ENCODE data around the gene RAVER2. TPM values are rescaled to one million over a fixed set of nuclear protein-coding genes. Genes with fewer than 3 reads are reported as not detected.
"Not testable (repeated sequence)": the region's sequence is repeated elsewhere in the genome, so short reads cannot be mapped to it uniquely, and the experiment has no call there.

Gene RAVER2
- polyA plus RNA-seq, 3 donors = 2.8 to 4.2 (median 3.9) TPM

DNA sequence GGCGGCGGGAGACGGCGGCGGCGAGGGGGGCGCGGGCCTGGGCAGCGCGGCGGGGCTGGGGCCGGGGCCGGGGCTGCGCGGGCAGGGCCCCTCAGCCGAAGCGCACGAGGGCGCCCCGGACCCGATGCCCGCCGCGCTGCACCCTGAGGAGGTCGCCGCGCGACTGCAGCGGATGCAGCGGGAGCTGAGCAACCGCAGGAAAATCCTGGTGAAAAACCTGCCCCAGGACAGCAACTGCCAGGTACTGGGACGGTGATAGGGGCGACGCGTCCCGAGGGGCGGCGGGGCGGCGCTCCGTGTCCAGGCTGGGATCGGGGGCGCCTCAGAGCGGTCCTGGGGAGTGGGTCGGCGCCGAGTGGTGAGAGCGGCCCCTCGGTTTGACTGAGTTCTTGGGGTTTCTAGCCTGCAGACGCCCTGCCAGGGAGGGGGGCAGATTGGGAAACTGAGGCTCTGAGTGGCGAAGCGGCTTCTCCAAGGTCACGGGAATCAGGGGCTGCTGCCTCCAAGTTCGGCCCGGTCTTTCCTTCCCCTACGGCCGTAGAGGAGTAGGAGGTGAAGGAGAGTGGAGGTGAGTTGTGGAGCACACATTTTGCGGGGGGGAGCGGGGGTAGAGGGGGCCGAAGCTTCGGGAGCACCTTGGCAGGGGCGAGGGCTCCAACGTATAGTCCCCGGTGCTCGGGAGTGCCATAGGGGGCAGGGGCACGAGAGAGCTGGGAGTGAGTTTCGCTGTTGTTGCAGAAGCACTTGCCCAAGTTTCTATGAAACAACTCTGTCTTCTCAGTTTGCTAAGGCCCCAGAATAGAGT is 508 bp downstream of the RAVER2 start:
- 0 to 1% (median 1%) methylated on average over 44 to 67 of the region's 67 CpGs for WGBS, 3 donors
- no peak overlapping the region for H3K27ac ChIP-seq (ENCODE audit: low read depth, low read length)

DNA sequence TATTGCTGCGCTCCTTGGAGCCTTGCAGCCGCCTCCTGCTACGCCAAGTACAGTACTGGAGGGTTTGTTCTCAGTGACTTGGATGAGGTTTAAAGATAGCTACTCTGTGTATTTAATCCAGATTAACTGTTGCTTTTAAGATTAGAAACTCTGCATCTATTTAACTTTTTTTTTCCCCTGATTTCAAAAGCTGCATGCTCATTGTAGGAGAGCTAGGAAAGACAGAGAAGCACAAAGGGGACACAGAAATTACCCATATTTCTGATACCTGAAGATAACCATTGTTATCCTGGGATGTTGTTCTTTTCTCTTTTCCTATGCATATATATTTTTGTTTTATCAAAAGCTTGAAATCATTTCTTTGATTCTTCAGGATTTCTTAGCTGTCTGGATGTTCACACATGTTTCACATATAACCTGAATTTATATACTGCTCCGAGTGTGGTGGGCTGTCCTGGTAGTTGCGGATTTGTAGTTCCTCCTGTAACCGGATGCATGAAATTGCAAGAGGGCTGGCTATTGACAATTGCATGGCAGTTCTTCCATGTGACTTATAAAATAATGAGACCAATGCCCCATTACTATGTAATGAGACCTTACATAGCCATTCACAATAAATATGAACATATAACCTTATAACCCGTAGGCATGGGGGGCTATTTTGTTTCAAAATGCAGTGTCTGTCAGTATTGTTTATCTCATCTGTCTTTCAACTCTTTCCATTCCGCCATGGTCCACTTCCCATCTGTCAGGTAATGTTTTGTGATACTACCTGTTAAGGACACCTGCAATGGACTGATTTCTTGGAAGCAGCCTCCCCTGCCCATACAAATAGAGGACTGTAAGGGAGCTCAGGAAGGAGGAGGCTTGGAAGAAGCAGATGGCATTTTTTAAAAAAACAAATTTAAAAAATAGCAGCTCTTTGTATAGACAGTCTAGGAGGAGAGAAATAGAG is 1.4 kb downstream of the RAVER2 start:
- 38 to 44% (median 40%) methylated on average over 8 of the region's 8 CpGs for WGBS, 3 donors
- H3K27ac ChIP-seq (ENCODE audit: low read depth, low read length) = no peak overlapping the region

DNA sequence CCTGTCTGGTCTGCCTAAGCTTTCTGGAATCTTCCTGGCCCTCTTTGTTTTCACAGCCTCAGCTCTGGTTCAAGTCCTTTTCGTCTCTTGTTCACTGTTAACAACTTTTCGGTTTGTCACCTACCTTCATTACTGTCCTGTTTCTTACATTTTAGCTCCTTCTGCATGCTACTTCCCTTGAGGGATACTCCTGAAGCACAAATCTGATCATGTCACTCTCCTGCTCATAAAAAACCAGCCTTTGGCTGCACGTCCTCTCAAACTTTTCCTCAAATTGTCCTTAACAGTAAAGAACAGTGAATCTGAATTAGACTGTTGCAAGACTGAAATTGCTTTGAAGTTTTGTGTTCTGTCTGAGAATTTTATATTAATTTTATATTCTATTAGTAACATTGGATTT is 3.3 kb downstream of the RAVER2 start:
- no peak overlapping the region for H3K27ac ChIP-seq (ENCODE audit: low read depth, low read length)
- WGBS, 3 donors = 69 to 77% (median 71%) methylated on average over 3 of the region's 3 CpGs

DNA sequence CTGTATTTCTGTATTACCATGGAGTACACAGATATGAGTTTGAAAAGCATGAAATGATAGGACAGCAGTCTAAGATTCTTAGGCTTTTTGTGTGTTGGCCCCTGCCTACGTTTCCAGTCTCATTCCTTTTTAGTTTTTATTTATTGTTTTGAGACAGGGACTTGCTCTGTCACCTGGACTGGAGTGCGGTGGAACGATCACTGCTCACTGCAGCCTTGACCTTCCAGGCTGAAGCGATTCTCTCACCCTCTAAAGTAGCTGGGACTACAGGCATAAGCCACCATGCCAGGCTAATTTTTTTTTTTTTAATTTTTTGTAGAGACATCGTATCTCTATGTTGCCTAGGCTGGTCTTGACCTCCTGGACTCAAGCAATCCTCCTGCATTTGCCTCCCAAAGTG is 3.8 kb downstream of the RAVER2 start:
- WGBS, 3 donors = 65 to 87% (median 82%) methylated on average over 5 of the region's 5 CpGs
- no peak overlapping the region for H3K27ac ChIP-seq (ENCODE audit: low read depth, low read length)

DNA sequence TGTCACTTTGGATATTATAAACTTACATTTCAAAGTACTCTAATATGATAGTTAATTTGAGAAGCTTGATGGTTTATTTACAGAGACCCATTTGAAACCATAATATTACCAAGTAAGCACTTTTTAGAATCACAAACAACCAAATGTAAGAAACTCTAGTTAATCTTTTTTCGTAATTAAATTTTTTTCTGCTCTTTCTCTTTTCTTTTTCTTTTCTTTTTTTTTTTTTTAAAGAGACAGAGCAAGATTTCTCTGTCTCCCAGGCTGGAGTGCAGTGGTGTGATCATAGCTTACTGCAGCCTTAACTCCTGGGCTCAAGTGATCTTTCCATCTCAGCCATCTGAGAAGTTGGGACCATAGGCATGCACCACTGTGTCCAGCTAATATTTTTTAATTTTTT is 5.2 kb downstream of the RAVER2 start:
- no peak overlapping the region for H3K27ac ChIP-seq (ENCODE audit: low read depth, low read length)
- 50 to 62% (median 54%) methylated on average over 1 of the region's 1 CpG for WGBS, 3 donors

DNA sequence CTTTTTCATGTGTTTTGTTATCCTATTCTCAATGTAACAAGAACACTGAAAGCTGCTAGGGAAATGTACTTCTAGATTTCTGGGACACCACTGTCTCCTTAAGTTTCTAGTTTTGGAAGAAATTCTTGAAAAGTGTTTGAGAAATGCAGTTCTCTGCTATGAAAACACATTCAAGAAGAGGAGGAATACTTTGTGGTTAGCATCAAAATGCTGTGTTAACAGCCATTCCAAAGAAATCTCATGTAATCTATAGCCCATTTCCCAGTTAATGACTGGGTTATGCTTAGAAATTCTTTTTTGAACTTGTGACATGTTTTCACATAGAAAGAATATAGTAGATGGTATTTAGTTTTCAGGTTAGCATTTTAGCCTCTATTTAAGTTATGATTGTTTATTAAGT is 6.0 kb downstream of the RAVER2 start:
- H3K27ac ChIP-seq (ENCODE audit: low read depth, low read length) = no peak overlapping the region

DNA sequence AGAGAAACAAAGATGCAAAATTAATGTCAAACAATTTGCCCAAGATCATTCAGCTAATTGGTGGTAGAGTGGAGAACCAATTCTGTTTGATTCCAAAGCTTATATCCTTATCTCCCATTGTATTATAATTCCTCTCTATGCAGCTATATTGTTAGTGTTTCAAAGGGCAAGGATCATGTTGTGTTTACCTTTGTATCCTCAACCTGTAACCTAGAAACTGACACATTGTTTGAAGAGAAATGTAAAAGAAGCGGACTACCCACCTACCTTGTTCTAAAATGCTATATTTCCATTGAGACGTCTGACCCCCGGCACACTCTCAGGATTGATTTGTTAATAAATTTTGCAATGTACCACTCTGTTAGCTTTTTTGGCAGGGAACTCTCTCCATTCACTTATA is 9.3 kb downstream of the RAVER2 start:
- H3K27ac ChIP-seq (ENCODE audit: low read depth, low read length) = no peak overlapping the region
- 78 to 87% (median 86%) methylated on average over 3 of the region's 3 CpGs for WGBS, 3 donors

DNA sequence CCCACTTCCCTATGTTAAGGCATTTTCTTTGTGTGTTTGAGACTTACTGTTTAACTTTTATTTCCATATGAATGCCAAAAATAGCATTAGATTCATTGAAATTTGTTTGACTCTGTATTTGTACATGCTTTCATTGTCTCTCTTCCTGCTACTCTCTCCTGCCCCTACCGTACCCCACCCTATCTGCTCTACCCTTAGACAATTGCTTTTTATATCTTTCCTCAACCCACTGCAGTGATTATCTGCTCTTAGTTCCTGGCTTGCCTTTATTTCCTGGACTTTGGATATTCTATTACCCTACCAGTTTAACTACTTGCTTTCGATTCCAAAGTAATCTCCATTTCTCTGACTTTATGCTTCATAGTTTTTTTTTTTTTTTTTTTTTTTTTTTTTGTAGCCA is 10.5 kb downstream of the RAVER2 start:
- H3K27ac ChIP-seq (ENCODE audit: low read depth, low read length) = no peak overlapping the region
- 29 to 69% (median 62%) methylated on average over 2 of the region's 2 CpGs for WGBS, 3 donors

DNA sequence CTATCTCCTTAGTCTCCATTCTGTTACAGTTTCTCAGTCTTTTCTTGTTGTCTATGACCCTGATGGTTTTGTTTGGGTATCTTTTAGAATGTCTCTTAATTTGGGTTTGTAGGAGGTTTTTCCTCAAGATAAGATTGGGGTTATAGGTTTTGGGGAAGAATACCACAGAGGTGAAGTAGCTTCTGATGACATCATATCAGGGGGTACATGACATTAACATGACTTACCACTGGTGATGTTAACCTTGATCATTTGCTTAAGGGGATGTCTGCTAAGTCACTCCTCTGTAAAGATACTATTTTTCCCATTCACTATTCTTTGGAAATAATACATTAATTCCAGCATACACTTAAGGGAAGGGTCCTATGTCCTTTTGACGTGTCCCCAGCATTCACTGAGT is 11.9 kb downstream of the RAVER2 start:
- H3K27ac ChIP-seq (ENCODE audit: low read depth, low read length) = no peak overlapping the region
- WGBS, 3 donors = 87 to 97% (median 95%) methylated on average over 1 of the region's 1 CpG

DNA sequence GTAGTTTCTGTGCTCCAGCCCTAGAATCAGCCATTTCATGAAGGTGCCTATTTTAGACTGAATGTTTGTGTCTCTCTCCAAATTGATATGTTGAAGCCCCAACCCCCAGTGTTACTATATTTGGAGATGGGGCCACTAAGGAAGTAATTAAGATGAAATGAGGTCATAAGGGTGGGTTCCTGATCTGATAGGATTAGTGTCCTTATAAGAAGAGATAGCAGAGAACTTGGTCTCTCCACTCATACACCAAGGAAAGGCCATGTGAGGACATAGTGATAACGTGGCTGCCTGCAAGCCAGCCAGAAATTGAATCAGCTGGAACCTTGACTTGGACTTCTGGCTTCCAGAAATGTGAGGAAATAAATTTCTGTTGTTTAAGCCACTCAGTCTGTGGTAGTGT is 12.3 kb downstream of the RAVER2 start:
- no peak overlapping the region for H3K27ac ChIP-seq (ENCODE audit: low read depth, low read length)
- 11 to 58% (median 54%) methylated on average over 1 of the region's 1 CpG for WGBS, 3 donors

DNA sequence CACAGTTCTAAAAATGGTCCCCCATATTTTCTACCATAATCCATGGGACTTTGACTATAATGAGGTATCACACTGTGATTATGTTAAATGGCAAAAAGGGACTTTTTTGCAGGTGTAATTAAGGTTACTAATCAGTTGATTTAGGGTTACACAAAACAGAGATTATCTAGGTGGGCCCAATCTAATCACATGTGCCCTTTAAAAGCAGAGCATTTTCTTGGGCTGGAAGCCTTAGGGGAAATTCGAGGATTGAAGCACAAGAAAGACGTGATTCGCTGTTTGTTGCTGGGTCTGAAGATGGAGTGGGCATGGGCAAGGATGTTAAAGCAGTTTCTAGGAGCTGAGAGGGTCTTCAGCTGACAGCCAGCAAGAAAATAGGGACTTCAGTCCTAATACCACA is 13.4 kb downstream of the RAVER2 start:
- H3K27ac ChIP-seq (ENCODE audit: low read depth, low read length) = no peak overlapping the region
- 93 to 100% (median 97%) methylated on average over 3 of the region's 3 CpGs for WGBS, 3 donors

DNA sequence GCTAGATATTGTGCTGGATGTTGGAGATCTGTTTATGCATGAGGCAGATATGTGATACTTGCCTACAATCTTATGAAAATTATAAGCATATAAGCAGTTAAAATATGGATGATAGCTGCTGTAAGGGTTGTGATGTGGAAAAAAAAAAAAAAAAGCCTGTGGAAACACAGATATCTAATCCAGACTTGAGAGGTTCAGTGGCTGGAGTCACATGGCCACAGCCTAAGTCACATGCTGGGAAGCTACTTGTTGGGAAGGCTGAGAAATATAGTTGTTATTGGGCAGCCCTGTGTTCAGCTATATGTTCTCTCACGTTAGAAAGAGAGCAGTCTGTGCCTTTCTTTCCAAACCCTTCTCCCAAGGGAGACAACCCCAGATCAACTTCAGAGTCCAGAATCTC is 15.1 kb downstream of the RAVER2 start:
- H3K27ac ChIP-seq (ENCODE audit: low read depth, low read length) = no peak overlapping the region
- WGBS, 3 donors = 71 to 79% (median 78%) methylated on average over 1 of the region's 1 CpG

DNA sequence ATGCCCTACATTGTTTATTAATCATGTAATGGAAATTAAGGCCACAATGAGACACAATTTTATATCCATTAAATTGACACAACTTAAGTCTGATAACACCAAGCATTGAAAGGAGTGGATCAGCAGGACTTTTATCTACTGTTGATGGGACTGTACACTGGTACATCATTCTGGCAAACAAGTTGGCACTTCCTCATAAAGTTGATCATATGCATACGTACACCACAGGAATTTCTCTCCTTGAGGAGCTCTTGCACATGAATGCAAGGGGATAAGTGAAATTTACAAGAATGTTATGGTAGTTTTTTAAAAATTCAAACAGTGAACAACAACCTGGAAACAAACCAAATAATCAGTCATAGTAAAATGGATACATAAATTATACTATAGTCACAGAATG is 20.1 kb downstream of the RAVER2 start:
- WGBS, 3 donors = 71 to 96% (median 91%) methylated on average over 1 of the region's 1 CpG
- H3K27ac ChIP-seq (ENCODE audit: low read depth, low read length) = no peak overlapping the region

DNA sequence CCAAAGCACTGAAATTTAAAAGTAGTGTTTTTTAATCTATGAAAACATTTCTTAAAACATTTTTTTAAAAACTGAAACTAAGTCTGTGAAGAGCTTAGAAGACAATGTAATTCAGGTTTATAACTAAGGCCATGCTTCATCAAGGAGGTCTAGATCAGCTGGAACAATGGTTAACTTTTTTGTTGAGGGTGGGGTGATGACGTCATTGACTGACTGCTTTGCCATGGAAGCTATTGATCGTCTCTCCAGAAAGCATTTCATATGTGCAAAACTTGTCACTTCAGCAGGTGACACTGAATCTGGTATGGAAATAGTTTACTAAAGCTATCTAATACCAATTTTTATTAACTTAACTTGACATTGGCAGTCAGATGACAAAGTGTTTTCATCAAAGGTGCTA is 21.0 kb downstream of the RAVER2 start:
- H3K27ac ChIP-seq (ENCODE audit: low read depth, low read length) = no peak overlapping the region
- WGBS, 3 donors = 25 to 73% (median 63%) methylated on average over 2 of the region's 2 CpGs

DNA sequence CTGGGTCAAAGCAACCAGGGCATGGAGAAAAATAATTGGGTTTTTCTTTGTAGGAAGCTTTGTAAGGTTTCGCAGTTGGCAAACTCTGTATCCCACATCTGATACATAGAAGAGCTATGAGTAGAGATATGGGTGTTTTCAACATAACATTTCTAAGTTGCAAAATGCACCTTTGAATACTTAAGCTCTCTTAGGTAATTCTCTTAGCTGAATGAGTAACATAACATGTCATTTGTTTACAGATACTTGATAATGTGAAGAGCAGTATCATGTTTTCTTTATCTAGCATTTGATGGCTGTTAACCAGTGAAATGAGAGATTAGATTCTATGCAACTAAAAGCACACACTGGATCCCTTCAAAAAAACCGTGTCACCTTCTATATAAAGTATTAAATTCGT is 21.6 kb downstream of the RAVER2 start:
- 78 to 86% (median 86%) methylated on average over 3 of the region's 3 CpGs for WGBS, 3 donors
- no peak overlapping the region for H3K27ac ChIP-seq (ENCODE audit: low read depth, low read length)

DNA sequence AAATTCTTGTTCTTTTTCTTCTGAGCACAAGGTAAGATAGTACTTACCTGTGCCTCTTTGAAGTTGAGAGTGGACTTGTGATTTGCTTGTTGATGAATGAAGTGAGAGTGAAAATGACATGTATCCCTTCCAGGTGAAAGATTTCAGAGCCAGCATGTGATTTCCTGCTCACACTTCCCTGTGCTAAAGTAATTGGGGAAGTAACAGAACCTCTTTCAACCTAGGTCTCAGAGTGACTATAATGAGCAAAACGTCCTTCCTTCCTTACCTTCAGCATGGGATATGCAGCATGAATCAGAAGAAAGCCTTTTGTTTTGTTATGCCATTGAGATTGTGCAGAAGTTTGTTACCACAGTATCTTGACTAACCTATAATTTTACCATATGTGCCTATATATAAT is 24.6 kb downstream of the RAVER2 start:
- H3K27ac ChIP-seq (ENCODE audit: low read depth, low read length) = no peak overlapping the region
- WGBS, 3 donors = 28 to 60% (median 34%) methylated on average over 1 of the region's 1 CpG

DNA sequence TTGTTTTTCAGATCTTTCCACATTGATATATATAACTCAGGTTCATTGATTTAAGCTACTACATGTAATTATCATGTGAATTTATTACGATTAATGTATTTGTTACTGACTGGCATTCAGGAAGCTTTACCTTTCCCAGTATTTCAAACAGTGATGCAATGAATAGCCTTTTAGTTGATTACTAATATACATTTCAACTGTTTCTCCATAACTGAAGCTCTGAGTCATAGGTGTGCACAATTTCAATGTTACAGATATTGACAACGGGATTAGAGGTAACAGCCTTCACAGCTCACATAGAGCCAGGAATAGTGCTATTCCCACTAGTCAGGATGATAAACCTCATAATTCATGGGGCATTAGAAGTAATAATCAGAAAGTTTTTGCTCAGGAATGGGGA is 25.1 kb downstream of the RAVER2 start:
- H3K27ac ChIP-seq (ENCODE audit: low read depth, low read length) = no peak overlapping the region
- WGBS, 3 donors = 96 to 97% (median 96%) methylated on average over 2 of the region's 2 CpGs

DNA sequence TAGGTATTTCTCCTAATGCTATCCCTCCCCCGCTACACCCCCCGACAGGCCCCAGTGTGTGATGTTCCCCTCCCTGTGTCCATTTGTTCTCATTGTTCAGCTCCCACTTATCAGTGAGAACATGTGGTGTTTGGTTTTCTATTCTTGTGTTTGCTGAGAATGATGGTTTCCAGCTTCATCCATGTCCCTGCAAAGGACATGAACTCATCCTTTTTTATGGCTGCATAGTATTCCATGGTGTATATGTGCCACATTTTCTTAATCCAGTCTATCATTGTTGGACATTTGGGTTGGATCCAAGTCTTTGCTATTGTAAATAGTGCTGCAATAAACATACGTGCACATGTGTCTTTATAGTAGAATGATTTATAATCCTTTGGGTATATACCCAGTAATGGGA is 28.4 kb downstream of the RAVER2 start:
- 95 to 99% (median 97%) methylated on average over 3 of the region's 3 CpGs for WGBS, 3 donors
- H3K27ac ChIP-seq (ENCODE audit: low read depth, low read length) = not testable (repeated sequence)

DNA sequence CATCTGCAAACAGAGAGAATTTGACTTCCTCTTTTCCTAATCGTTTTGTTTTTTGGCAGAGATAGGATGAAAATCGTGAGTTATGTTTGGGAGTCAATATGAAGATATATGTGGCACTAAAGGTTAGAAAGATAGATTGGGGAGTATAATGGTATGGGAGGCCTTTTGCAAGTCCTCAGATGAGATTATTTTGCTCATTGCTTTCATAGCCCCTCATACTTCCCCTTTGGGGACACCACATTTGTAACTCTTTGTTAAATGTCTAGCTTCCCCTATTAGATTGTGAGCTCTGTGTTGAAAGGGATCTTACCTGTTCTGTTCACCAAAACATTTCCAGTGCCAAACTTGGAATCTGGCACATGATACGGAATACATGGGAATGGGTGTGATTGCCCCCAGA is 30.2 kb downstream of the RAVER2 start:
- 58 to 70% (median 68%) methylated on average over 3 of the region's 3 CpGs for WGBS, 3 donors
- no peak overlapping the region for H3K27ac ChIP-seq (ENCODE audit: low read depth, low read length)

DNA sequence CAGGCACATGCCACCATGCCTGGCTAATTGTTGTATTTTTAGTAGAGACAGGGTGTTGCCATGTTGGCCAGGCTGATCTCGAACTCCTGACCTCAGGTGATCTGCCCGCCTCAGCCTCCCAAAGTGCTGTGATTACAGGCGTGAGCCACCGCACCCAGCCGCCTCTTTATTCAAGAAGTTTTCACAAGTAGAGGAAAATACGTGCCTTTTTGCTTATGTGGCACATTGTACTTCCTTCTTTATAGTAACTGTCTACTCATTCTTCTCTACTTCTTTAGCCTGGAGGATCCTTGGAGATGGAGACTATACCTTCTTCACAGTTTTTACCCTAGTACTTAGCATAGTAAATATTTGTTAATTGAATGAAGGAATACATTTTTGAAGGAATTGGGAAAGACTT is 37.2 kb downstream of the RAVER2 start:
- H3K27ac ChIP-seq (ENCODE audit: low read depth, low read length) = not testable (repeated sequence)
- 91 to 99% (median 97%) methylated on average over 6 of the region's 6 CpGs for WGBS, 3 donors
